Sigmoid colon (tissue), 4 donors: ENCODE results near the gene CCDC171.

ENCODE experiments used
- POLR2A ChIP-seq, 2 donors: fragments of 450-650 bp; IDR thresholded peaks; one replicate each; pipeline ENCODE4 v1.6.1; 2016; ENCODE audit warnings: antibody characterized with exemption in 2 of 2, mild to moderate bottlenecking in 2 of 2, moderate library complexity in 2 of 2
- POLR2AphosphoS5 ChIP-seq, 4 donors: sonication (generic); formaldehyde crosslinking; IDR thresholded peaks; one replicate each; pipeline ENCODE4 v1.6.1; 2017; ENCODE audit warnings: antibody characterized with exemption in 4 of 4
- TF ChIP-seq, protein P1 (sequence below), 4 experiments: fragments of 450-650 bp in 3 of 4; fragments of 200-600 bp in 1 of 4; IDR thresholded peaks; one replicate each; pipeline ENCODE4 v1.5.1; 2016 to 2019; ENCODE audit warnings: antibody characterized with exemption in 4 of 4, mild to moderate bottlenecking in 3 of 4, moderate library complexity in 2 of 4

DNA sequence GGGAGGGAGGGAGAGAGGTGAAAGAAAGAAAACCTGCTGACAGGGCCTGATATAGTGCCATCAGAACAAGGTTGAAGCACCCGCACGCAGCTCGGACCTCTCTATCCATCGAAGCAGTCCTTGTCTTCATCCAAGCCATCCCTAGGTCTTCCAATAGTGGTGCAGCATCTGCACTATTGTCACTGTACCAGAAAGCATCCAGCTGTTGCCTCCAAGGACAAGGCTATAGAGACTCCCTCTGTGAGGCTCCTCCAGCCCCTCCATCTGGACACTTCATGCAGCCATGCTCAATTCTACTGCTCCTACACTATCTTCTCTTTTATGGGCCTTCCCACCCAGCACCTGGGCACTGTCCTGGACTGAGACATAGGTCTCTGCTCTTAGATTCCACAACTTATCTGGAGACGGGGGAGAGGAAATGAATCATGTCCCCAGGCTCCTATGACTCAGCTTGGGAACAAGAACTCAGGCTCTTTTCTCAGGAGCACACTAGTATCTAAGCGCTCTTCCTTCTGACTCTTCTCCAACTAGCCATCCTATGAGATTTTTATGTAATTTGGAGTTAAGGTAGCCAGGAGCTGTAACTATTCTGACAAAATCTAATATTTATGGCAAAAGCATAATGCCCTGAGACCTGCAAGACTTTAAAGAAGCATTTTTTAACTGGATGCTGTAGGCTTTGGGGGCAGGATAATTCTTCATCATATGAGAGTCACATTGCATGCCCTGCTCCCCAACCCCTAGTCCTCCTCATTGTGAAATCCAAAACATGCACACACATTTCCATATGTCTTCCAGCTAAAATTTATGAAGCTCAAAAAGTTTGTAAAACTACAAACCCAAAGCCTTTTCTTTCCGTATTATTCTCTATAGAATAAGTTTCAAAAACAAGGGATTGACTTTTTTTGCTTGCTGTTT lies 446.8 kb downstream of the CCDC171 start:
- TF ChIP-seq, protein P1, sequence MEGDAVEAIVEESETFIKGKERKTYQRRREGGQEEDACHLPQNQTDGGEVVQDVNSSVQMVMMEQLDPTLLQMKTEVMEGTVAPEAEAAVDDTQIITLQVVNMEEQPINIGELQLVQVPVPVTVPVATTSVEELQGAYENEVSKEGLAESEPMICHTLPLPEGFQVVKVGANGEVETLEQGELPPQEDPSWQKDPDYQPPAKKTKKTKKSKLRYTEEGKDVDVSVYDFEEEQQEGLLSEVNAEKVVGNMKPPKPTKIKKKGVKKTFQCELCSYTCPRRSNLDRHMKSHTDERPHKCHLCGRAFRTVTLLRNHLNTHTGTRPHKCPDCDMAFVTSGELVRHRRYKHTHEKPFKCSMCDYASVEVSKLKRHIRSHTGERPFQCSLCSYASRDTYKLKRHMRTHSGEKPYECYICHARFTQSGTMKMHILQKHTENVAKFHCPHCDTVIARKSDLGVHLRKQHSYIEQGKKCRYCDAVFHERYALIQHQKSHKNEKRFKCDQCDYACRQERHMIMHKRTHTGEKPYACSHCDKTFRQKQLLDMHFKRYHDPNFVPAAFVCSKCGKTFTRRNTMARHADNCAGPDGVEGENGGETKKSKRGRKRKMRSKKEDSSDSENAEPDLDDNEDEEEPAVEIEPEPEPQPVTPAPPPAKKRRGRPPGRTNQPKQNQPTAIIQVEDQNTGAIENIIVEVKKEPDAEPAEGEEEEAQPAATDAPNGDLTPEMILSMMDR (IDR thresholded peaks at IDR 0.05): no peak
- no peak for TF ChIP-seq POLR2A (IDR thresholded peaks at IDR 0.05)
- TF ChIP-seq POLR2AphosphoS5 (IDR thresholded peaks at IDR 0.05): no peak
